ENCODE data around the gene COA1. TPM values are rescaled to one million over a fixed set of nuclear protein-coding genes. Genes with fewer than 3 reads are reported as not detected.

Gene COA1
- total and polyA plus RNA-seq, 9 of the 15 experiments (the other 6 are each of a cell fraction or from before 2014, with no cell fraction given), result 98.9 to 463 (median 181) TPM

GRCh38 chr7:43758029-43758821 lies 28.9 kb upstream of the COA1 start, which contains the start of gene BLVRA (continued):
- TF ChIP-seq, protein P1, sequence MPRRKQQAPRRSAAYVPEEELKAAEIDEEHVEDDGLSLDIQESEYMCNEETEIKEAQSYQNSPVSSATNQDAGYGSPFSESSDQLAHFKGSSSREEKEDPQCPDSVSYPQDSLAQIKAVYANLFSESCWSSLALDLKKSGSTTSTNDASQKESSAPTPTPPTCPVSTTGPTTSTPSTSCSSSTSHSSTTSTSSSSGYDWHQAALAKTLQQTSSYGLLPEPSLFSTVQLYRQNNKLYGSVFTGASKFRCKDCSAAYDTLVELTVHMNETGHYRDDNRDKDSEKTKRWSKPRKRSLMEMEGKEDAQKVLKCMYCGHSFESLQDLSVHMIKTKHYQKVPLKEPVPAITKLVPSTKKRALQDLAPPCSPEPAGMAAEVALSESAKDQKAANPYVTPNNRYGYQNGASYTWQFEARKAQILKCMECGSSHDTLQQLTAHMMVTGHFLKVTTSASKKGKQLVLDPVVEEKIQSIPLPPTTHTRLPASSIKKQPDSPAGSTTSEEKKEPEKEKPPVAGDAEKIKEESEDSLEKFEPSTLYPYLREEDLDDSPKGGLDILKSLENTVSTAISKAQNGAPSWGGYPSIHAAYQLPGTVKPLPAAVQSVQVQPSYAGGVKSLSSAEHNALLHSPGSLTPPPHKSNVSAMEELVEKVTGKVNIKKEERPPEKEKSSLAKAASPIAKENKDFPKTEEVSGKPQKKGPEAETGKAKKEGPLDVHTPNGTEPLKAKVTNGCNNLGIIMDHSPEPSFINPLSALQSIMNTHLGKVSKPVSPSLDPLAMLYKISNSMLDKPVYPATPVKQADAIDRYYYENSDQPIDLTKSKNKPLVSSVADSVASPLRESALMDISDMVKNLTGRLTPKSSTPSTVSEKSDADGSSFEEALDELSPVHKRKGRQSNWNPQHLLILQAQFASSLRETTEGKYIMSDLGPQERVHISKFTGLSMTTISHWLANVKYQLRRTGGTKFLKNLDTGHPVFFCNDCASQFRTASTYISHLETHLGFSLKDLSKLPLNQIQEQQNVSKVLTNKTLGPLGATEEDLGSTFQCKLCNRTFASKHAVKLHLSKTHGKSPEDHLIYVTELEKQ (CRISPR knock-in tag; IDR thresholded peaks at IDR 0.05), result no peak
- TF ChIP-seq RBBP5 (IDR thresholded peaks at IDR 0.05; ENCODE audit: borderline replicate concordance, insufficient read depth, low read length, poor library complexity, severe bottlenecking) (no peak), ZNF316 (IDR thresholded peaks at IDR 0.05) (no peak), ETV5 (CRISPR knock-in tag; IDR thresholded peaks at IDR 0.05; ENCODE audit: low read depth) (no peak), PHF8 (IDR thresholded peaks at IDR 0.05; ENCODE audit: borderline replicate concordance, low read length) (peak; percentile 69; the same call in 1 of the 2 replicates), ATF3 (IDR thresholded peaks at IDR 0.05) (no peak), ATF3 (CRISPR knock-in tag; conservative IDR thresholded peaks at IDR 0.05) (no peak), ETV1 (tag; conservative IDR thresholded peaks at IDR 0.05; ENCODE audit: low read depth) (peak; percentile 71; the same call in 1 of the 2 replicates), YY1 (IDR thresholded peaks at IDR 0.05; ENCODE audit: borderline replicate concordance in 1 of 3, control insufficient read depth in 1 of 3, extremely low read depth in 1 of 3, insufficient read depth in 3 of 3, insufficient read length in 1 of 3, insufficient replicate concordance in 2 of 3, low read depth in 1 of 3, low read length in 2 of 3) (peak in 2 of 3 experiments; percentile 1 to 11), L3MBTL2 (IDR thresholded peaks at IDR 0.05) (peak; percentile 57; the same call in 1 of the 2 replicates), ZNF717 (CRISPR knock-in tag; IDR thresholded peaks at IDR 0.05) (no peak), PTBP1 (IDR thresholded peaks at IDR 0.05; ENCODE audit: low read depth, low read length) (no peak), ZBTB26 (CRISPR knock-in tag; IDR thresholded peaks at IDR 0.05) (no peak), DDX20 (tag; IDR thresholded peaks at IDR 0.05; ENCODE audit: low read depth) (no peak), SUPT5H (IDR thresholded peaks at IDR 0.05) (peak; percentile 67), ZNF3 (CRISPR knock-in tag; IDR thresholded peaks at IDR 0.05) (no peak), GTF2B (IDR thresholded peaks at IDR 0.05; ENCODE audit: extremely low read depth, insufficient read length) (no peak), SP1 (CRISPR knock-in tag; IDR thresholded peaks at IDR 0.05) (peak; percentile 67)
- TF ChIP-seq, protein P2, sequence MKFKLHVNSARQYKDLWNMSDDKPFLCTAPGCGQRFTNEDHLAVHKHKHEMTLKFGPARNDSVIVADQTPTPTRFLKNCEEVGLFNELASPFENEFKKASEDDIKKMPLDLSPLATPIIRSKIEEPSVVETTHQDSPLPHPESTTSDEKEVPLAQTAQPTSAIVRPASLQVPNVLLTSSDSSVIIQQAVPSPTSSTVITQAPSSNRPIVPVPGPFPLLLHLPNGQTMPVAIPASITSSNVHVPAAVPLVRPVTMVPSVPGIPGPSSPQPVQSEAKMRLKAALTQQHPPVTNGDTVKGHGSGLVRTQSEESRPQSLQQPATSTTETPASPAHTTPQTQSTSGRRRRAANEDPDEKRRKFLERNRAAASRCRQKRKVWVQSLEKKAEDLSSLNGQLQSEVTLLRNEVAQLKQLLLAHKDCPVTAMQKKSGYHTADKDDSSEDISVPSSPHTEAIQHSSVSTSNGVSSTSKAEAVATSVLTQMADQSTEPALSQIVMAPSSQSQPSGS (CRISPR knock-in tag; IDR thresholded peaks at IDR 0.05), result no peak
